OCI-LY1 (cell line): ENCODE data around the gene IDH3A.
"Not testable (repeated sequence)": the region's sequence is repeated elsewhere in the genome, so short reads cannot be mapped to it uniquely, and the experiment has no call there.

ENCODE experiments used
- H2AFZ ChIP-seq: fragments of 200-600 bp; sonication (generic), shearing (Covaris generic); 2 replicates; pipeline ENCODE4 v1.6.0; 2014; ENCODE audit warnings: antibody characterized with exemption, mild to moderate bottlenecking, low read length
- H3F3A ChIP-seq: fragments of 200-600 bp; sonication (generic), shearing (Covaris generic); 2 replicates; pipeline ENCODE4 v1.6.0; 2014; ENCODE audit warnings: mild to moderate bottlenecking, antibody characterized with exemption, low read length, moderate library complexity; ENCODE audit not compliant: insufficient read depth
- H3K27ac ChIP-seq: fragments of 200-600 bp; sonication (generic); 2 replicates; pipeline ENCODE4 v1.5.1; 2014; ENCODE audit warnings: low read length, mixed run types, mild to moderate bottlenecking, low read depth; ENCODE audit not compliant: poor library complexity, severe bottlenecking
- H3K27me3 ChIP-seq: fragments of 200-600 bp; sonication (generic); 2 replicates; pipeline ENCODE4 v1.6.0; 2014; ENCODE audit warnings: antibody characterized with exemption, mild to moderate bottlenecking, low read length, moderate library complexity; ENCODE audit not compliant: insufficient read depth
- H3K36me3 ChIP-seq: fragments of 200-600 bp; sonication (generic); 2 replicates; pipeline ENCODE4 v1.6.1; 2014; ENCODE audit warnings: mild to moderate bottlenecking, antibody characterized with exemption, low read length, moderate library complexity, mixed read lengths; ENCODE audit not compliant: insufficient read depth
- H3K4me1 ChIP-seq: fragments of 200-600 bp; sonication (generic); 2 replicates; pipeline ENCODE4 v1.5.1; 2014; ENCODE audit warnings: mild to moderate bottlenecking, low read length, moderate library complexity; ENCODE audit not compliant: insufficient read depth, severe bottlenecking
- H3K4me2 ChIP-seq: fragments of 200-600 bp; sonication (generic), shearing (Covaris generic); 2 replicates; pipeline ENCODE4 v1.6.1; 2014; ENCODE audit warnings: low read length
- H3K4me3 ChIP-seq: fragments of 200-600 bp; sonication (generic); 2 replicates; pipeline ENCODE4 v1.5.1; 2014; ENCODE audit warnings: low read length, low read depth, mild to moderate bottlenecking, mixed read lengths; ENCODE audit not compliant: poor library complexity, severe bottlenecking
- H3K79me2 ChIP-seq: fragments of 200-600 bp; shearing (Covaris generic); 2 replicates; pipeline ENCODE4 v1.6.1; 2016; ENCODE audit warnings: mixed run types, low read length, mixed read lengths; ENCODE audit not compliant: insufficient read depth
- H3K9ac ChIP-seq: fragments of 200-600 bp; sonication (generic), shearing (Covaris generic); 2 replicates; pipeline ENCODE4 v1.6.1; 2014; ENCODE audit warnings: mild to moderate bottlenecking, low read length, mixed read lengths
- H3K9me2 ChIP-seq: fragments of 200-600 bp; sonication (generic), shearing (Covaris generic); 2 replicates; pipeline ENCODE4 v1.6.1; 2014; ENCODE audit warnings: low read depth, mild to moderate bottlenecking, low read length, mixed read lengths
- H3K9me3 ChIP-seq: fragments of 200-600 bp; shearing (Covaris generic); 2 replicates; pipeline ENCODE4 v1.6.1; 2014; ENCODE audit warnings: low read length, mixed read lengths
- H4K20me1 ChIP-seq: fragments of 200-600 bp; sonication (generic), shearing (Covaris generic); 2 replicates; pipeline ENCODE4 v1.6.0; 2016; ENCODE audit warnings: mild to moderate bottlenecking, low read length; ENCODE audit not compliant: insufficient read depth
- EZH2 ChIP-seq: fragments of 200-600 bp; sonication (generic), shearing (Covaris generic); IDR thresholded peaks from 2 replicates; pipeline ENCODE4 v1.8.0; 2017; ENCODE audit warnings: borderline replicate concordance, mixed run types, mild to moderate bottlenecking, antibody characterized with exemption, low read length, moderate library complexity, mixed read lengths
- TF ChIP-seq, protein P1 (sequence below): fragments of 200-600 bp; sonication (generic), shearing (Covaris generic); IDR thresholded peaks from 2 replicates; pipeline ENCODE4 v1.5.1; 2017; ENCODE audit warnings: mild to moderate bottlenecking, antibody characterized with exemption, low read length, moderate library complexity, mixed read lengths

IDH3A gene

DNA sequence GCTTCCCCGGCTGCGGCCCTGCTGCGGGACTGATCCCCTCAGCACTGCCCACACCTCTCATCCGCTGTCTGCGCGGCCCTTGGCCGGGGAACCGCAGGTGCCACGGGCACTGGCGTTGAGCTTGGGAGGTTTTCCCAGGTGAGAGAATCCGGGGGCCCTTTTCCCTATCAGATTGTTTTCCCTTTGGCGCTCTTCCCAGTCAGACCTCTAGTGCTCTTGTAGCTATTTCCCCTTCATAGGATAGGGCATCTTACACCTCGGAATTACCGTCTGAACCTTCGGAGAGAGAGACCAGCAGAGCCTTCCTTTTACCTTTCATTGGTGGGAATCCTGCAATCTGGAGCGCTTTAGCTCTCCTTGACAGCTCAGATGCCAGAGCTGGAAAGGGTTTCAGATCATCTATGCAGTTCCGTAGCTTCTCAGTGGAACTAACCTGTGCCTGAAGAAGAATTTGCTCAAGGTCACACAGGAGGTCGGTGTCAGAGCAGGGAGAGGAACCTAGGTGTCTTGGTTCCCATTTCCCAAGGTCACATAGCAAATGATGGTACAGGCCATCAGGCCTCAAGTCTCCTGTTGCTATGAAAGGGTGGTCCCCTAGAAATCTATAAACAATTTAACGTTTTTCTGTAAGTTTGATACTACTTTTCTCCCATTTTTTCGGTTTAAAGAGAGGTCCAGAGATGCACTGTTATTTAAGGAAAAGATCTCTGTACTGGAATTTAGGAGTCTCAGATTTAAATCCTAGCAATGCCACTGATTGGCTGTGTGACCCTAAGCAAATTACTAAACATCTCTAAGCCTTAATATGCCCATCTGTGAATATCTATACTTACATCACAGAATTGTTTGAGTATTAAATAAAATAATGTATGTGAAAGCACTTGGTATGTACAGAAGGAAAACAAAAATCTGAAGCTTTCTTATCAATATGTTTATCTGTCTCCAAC lies 916 bp downstream of the IDH3A start:
- Histone ChIP-seq H3K36me3 (peaks cover 3% of the 10 kb centered on the region; the same call in 1 of the 2 replicates), H3K27ac (peak overlapping the region; percentile 40), H3K9ac (peak overlapping the region; percentile 84), H2AFZ (no peak overlapping the region), H3K9me2 (no peaks in the 10 kb centered on the region), H3K4me2 (peak overlapping the region; percentile 97), H3K4me3 (peak overlapping the region; percentile 92), H3K27me3 (no peaks in the 10 kb centered on the region), H3K4me1 (peaks cover 22% of the 10 kb centered on the region), H3F3A (no peaks in the 10 kb centered on the region), H4K20me1 (no peaks in the 10 kb centered on the region), H3K79me2 (peaks cover 42% of the 10 kb centered on the region), H3K9me3 (no peaks in the 10 kb centered on the region)
- TF ChIP-seq, protein P1, sequence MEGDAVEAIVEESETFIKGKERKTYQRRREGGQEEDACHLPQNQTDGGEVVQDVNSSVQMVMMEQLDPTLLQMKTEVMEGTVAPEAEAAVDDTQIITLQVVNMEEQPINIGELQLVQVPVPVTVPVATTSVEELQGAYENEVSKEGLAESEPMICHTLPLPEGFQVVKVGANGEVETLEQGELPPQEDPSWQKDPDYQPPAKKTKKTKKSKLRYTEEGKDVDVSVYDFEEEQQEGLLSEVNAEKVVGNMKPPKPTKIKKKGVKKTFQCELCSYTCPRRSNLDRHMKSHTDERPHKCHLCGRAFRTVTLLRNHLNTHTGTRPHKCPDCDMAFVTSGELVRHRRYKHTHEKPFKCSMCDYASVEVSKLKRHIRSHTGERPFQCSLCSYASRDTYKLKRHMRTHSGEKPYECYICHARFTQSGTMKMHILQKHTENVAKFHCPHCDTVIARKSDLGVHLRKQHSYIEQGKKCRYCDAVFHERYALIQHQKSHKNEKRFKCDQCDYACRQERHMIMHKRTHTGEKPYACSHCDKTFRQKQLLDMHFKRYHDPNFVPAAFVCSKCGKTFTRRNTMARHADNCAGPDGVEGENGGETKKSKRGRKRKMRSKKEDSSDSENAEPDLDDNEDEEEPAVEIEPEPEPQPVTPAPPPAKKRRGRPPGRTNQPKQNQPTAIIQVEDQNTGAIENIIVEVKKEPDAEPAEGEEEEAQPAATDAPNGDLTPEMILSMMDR: no peak
- TF ChIP-seq EZH2: no peak

- Histone ChIP-seq H3K79me2 (peaks cover 42% of the 10 kb centered on the region), H3K4me2 (peak overlapping the region; percentile 97), H3K4me1 (peaks cover 22% of the 10 kb centered on the region), H3K4me3 (peak overlapping the region; percentile 92)
- not testable (repeated sequence) for H3K9me2 ChIP-seq, H3K36me3 ChIP-seq, H3K27me3 ChIP-seq, H3F3A ChIP-seq, H4K20me1 ChIP-seq, H2AFZ ChIP-seq, H3K9ac ChIP-seq, H3K9me3 ChIP-seq, H3K27ac ChIP-seq
Measured at GRCh38 chr15:78151075-78151474, 1.9 kb downstream of the IDH3A start.

DNA sequence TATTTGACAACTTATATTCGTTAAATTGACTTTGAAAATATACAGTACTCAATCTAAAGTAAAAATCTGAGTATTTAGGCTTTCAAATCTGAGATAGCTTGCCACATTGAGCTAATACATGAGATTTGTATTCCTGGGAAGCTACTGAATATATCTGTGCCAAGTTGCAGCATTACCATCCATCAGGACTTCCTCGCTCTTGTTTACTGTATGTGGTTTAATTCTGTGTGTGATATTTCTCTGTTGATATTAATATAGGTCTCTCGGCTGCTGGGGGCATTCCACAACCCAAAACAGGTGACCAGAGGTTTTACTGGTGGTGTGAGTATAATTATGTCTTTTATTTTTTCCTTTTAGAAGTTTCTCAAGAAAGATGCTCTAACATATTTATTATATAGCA lies 5.8 kb downstream of the IDH3A start:
- TF ChIP-seq EZH2: no peak
- TF ChIP-seq, protein P1: no peak
- H3K9me2 ChIP-seq: no peaks in the 10 kb centered on the region
- H3K27ac ChIP-seq: no peak overlapping the region
- no peak overlapping the region for H2AFZ ChIP-seq
- H3K36me3 ChIP-seq: peaks cover 30% of the 10 kb centered on the region
- H3K79me2 ChIP-seq: peaks cover 40% of the 10 kb centered on the region
- H3K9ac ChIP-seq: no peak overlapping the region
- H4K20me1 ChIP-seq: no peaks in the 10 kb centered on the region
- H3K27me3 ChIP-seq: no peaks in the 10 kb centered on the region
- H3K4me1 ChIP-seq: peaks cover 12% of the 10 kb centered on the region
- H3K4me2 ChIP-seq: no peak overlapping the region
- no peaks in the 10 kb centered on the region for H3F3A ChIP-seq
- H3K9me3 ChIP-seq: no peaks in the 10 kb centered on the region
- H3K4me3 ChIP-seq: no peak overlapping the region
